Upper lobe of left lung (tissue), 6 donors: Measurements from ENCODE around the gene CNGB1. TPM values are rescaled to one million over a fixed set of nuclear protein-coding genes. Genes with fewer than 3 reads are reported as not detected.

Source experiments
- ATAC-seq, 2 donors: fragments of 200-7000 bp; cut with Tn5 transposase; one replicate each; pipeline ENCODE4 v1.9.1; 2022; ENCODE audit warnings: mild to moderate bottlenecking in 2 of 2, moderate library complexity in 2 of 2; ENCODE audit not compliant: low FRiP score in 2 of 2
- DNase-seq, 2 donors: peaks; one replicate each; pipeline ENCODE4 v3.0.0-alpha.2; 2019 to 2020
- H3K27ac ChIP-seq, 4 donors: fragments of 200-600 bp; sonication (generic); one replicate each; pipeline ENCODE4 v1.5.1; 2016 to 2019
- H3K27me3 ChIP-seq, 4 donors: fragments of 200-600 bp; sonication (generic); one replicate each; pipeline ENCODE4 v1.5.1; 2017 to 2019
- H3K36me3 ChIP-seq, 4 donors: fragments of 200-600 bp; sonication (generic); one replicate each; pipeline ENCODE4 v1.5.1; 2016 to 2019
- H3K4me1 ChIP-seq, 4 donors: fragments of 200-600 bp; sonication (generic); one replicate each; pipeline ENCODE4 v1.5.1; 2018 to 2019
- H3K4me3 ChIP-seq, 4 donors: fragments of 200-600 bp; sonication (generic); one replicate each; pipeline ENCODE4 v1.5.1; 2017 to 2019; ENCODE audit warnings: mild to moderate bottlenecking in 2 of 4, moderate library complexity in 1 of 4
- H3K9me3 ChIP-seq, 4 donors: fragments of 200-600 bp; sonication (generic); one replicate each; pipeline ENCODE4 v1.5.1; 2018 to 2019
- EP300 ChIP-seq, 4 donors: sonication (generic); formaldehyde crosslinking; IDR thresholded peaks; one replicate each; pipeline ENCODE4 v1.5.1; 2017; ENCODE audit warnings: antibody characterized with exemption in 4 of 4, control low read depth in 2 of 4
- POLR2A ChIP-seq, 4 donors: fragments of 450-650 bp; IDR thresholded peaks; one replicate each; pipeline ENCODE4 v1.5.1; 2016 to 2017; ENCODE audit warnings: antibody characterized with exemption in 4 of 4, mild to moderate bottlenecking in 2 of 4
- POLR2AphosphoS5 ChIP-seq, 2 donors: sonication (generic); formaldehyde crosslinking; IDR thresholded peaks; one replicate each; pipeline ENCODE4 v1.5.1; 2017; ENCODE audit warnings: antibody characterized with exemption in 2 of 2
- WGBS, 2 donors: methylation state at CpG; one replicate each; pipeline ENCODE4 v1.1.5; 2017 to 2018; 5-methylcytosine and 5-hydroxymethylcytosine counted together
- total RNA-seq, 6 donors: library from RNA; depleted of rRNA in 4 of 6; stranded (reverse); fragments of >200 nt in 4 of 6; gene quantifications; one replicate each; pipeline versions ENCODE4 v1.1.0 to v1.2.1, GENCODE V29; 2016 to 2021
- TF ChIP-seq, protein P1 (sequence below), 6 experiments: fragments of 450-650 bp in 4 of 6; fragments of 200-600 bp in 2 of 6; sonication (generic) in 2 of 6; IDR thresholded peaks; one replicate each; pipeline ENCODE4 v1.5.1; 2016 to 2019; ENCODE audit warnings: antibody characterized with exemption in 6 of 6
- donor health status: DM: no; HTN: no; CAD: no; lungs with moderate emphysema.
- donor health status: DM: no; HTN: yes; CAD: no; lungs with severe emphysema.

The CNGB1 gene
- total RNA-seq, 6 donors from 2014 or later = 0.06 to 0.39 TPM; not detected in 4

GRCh38 chr16:57867000-57867561 lies 103.8 kb downstream of the CNGB1 start:
- Histone ChIP-seq H3K27me3 (no peaks in the 10 kb centered on the region), H3K4me3 (no peak overlapping the region), H3K36me3 (no peaks in the 10 kb centered on the region), H3K27ac (no peak overlapping the region), H3K4me1 (peaks cover 5 to 8% (median 6%) of the 10 kb centered on the region in 4 donors), H3K9me3 (no peaks in the 10 kb centered on the region)
- DNase-seq (no peak), ATAC-seq (no peak)
- no peak for TF ChIP-seq POLR2AphosphoS5 (IDR thresholded peaks at IDR 0.05)
- 57 to 61% methylated on average over 6 of the region's 6 CpGs for WGBS, 2 donors

DNA sequence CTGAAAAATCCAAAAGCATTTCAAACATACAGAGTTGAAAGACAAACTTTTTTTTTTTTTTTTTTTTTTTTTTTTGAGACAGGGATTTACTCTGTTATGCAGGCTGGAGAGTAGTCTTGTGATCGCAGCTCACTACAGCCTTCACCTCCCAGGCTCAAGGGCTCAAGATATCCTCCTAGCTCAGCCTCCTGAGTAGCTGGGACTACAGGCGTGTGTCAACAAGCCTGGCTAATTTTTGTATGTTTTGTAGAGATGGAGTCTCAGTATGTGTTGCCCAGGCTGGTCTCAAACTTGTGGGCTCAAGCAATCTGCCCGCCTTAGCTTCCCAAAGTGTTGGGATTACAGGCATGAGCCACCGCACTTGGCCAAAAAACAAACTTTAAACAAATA lies 104.4 kb downstream of the CNGB1 start:
- Histone ChIP-seq H3K27ac (no peak overlapping the region), H3K4me1 (peaks cover 5 to 8% (median 6%) of the 10 kb centered on the region in 4 donors), H3K27me3 (no peaks in the 10 kb centered on the region), H3K9me3 (no peaks in the 10 kb centered on the region), H3K36me3 (no peaks in the 10 kb centered on the region), H3K4me3 (no peak overlapping the region)
- TF ChIP-seq, protein P1, sequence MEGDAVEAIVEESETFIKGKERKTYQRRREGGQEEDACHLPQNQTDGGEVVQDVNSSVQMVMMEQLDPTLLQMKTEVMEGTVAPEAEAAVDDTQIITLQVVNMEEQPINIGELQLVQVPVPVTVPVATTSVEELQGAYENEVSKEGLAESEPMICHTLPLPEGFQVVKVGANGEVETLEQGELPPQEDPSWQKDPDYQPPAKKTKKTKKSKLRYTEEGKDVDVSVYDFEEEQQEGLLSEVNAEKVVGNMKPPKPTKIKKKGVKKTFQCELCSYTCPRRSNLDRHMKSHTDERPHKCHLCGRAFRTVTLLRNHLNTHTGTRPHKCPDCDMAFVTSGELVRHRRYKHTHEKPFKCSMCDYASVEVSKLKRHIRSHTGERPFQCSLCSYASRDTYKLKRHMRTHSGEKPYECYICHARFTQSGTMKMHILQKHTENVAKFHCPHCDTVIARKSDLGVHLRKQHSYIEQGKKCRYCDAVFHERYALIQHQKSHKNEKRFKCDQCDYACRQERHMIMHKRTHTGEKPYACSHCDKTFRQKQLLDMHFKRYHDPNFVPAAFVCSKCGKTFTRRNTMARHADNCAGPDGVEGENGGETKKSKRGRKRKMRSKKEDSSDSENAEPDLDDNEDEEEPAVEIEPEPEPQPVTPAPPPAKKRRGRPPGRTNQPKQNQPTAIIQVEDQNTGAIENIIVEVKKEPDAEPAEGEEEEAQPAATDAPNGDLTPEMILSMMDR (IDR thresholded peaks at IDR 0.05) = no peak
- TF ChIP-seq POLR2A (IDR thresholded peaks at IDR 0.05) (no peak), POLR2AphosphoS5 (IDR thresholded peaks at IDR 0.05) (no peak), EP300 (IDR thresholded peaks at IDR 0.05) (no peak)
- DNase-seq (no peak), ATAC-seq (no peak)
- WGBS, 2 donors = 80 to 85% methylated on average over 4 of the region's 4 CpGs

- Histone ChIP-seq H3K27me3 (no peaks in the 10 kb centered on the region), H3K4me3 (no peak overlapping the region), H3K27ac (no peak overlapping the region), H3K4me1 (peaks cover 5 to 8% (median 6%) of the 10 kb centered on the region in 4 donors), H3K9me3 (no peaks in the 10 kb centered on the region), H3K36me3 (no peaks in the 10 kb centered on the region)
- 57 to 67% methylated on average over 9 of the region's 9 CpGs for WGBS, 2 donors
- no peak for TF ChIP-seq POLR2A (IDR thresholded peaks at IDR 0.05)
- no peak for TF ChIP-seq POLR2AphosphoS5 (IDR thresholded peaks at IDR 0.05)
- no peak for TF ChIP-seq EP300 (IDR thresholded peaks at IDR 0.05)
- TF ChIP-seq, protein P1 (IDR thresholded peaks at IDR 0.05) = no peak
- DNase-seq (no peak), ATAC-seq (no peak)
Observed at GRCh38 chr16:57865746-57866528, 105.0 kb downstream of the CNGB1 start.

DNA sequence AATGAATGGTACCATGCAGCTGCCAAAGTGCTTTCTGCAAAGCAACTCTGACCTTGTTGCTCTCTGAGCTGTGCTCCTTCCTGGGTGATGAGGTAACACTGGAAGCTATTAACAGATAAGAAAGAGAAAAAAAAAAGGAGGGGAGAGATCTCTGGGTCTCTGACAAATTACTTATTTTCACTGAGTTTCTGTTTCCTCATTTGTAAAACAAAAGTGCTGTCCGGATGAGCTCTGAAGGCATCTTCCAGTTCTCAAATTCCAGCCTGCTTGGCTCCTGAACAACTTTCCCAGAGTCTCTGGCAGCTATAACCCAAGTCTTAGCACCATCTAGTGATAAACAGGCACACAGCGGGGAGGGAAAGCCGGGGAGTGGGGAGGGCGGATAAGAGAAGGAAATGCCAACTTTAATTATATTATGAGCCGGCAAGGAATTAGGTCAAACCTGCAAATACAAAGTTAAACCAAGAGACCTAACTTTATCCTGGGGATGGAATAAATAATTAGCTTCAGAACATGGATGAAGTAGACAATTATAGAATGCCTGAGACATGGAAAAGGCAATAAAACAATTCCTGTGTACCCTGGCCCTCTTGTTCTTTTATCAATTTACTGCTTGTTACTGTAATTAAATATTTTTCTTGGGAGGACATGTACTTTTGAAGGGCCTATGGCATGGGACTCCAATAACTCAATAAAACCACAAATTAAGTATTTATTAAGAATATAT lies 107.3 kb downstream of the CNGB1 start:
- H3K4me3 ChIP-seq = no peak overlapping the region
- peak; percentile 71 to 88 for ATAC-seq
- no peaks in the 10 kb centered on the region for H3K27me3 ChIP-seq
- no peak overlapping the region for H3K27ac ChIP-seq
- H3K9me3 ChIP-seq = no peaks in the 10 kb centered on the region
- WGBS, 2 donors = 3 to 6% methylated on average over 5 of the region's 5 CpGs
- H3K4me1 ChIP-seq = peaks cover 5 to 8% (median 6%) of the 10 kb centered on the region in 4 donors
- DNase-seq = peak in 1 of 2 donors; percentile 68
- TF ChIP-seq, protein P1 (IDR thresholded peaks at IDR 0.05) = peak; percentile 21 to 53 (median 50)
- no peak for TF ChIP-seq POLR2A (IDR thresholded peaks at IDR 0.05)
- no peaks in the 10 kb centered on the region for H3K36me3 ChIP-seq

DNA sequence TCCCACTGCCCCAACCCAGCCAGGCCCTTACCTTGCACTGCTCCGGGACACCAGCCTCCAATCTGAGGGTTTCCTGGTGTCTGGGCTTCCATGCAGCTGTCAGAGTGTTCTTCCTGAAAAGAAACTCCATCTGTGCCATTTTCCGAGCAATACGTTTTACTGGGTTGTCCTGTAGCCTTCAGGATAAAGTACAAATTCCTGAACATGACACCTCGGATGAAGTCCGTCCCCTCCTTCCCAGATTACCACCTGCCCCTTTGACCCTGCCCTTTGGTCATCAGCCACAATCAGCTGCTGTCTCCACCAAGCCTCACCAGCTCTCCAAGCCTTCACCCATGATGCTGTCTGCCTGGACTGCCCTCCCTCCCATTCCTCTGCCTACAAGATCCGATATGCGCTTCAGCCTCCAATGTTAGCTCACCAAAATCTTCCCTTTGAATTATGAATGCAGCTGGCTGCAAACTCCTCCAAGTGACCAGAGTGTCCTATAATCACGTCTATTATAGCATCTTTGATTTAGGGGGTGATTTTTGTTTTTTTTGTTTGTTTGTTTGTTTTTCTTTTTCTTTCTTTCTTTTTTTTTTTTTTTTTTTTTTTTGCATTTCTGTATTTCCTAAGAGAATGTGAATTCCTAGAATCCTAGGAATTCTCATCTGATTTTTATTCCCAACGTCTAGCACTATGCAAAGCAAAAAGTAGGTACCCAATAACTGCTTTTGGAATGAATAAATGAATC lies 108.1 kb downstream of the CNGB1 start:
- Histone ChIP-seq H3K9me3 (no peaks in the 10 kb centered on the region), H3K27me3 (no peaks in the 10 kb centered on the region), H3K36me3 (no peaks in the 10 kb centered on the region), H3K27ac (no peak overlapping the region), H3K4me1 (peaks cover 5 to 8% (median 6%) of the 10 kb centered on the region in 4 donors), H3K4me3 (no peak overlapping the region)
- WGBS, 2 donors = 72% methylated on average over 9 of the region's 9 CpGs
- DNase-seq (no peak), ATAC-seq (no peak)
- TF ChIP-seq POLR2AphosphoS5 (IDR thresholded peaks at IDR 0.05) (no peak), POLR2A (IDR thresholded peaks at IDR 0.05) (no peak), EP300 (IDR thresholded peaks at IDR 0.05) (no peak)
- TF ChIP-seq, protein P1 (IDR thresholded peaks at IDR 0.05) = no peak
